Cerebellar cortex (tissue), 1 donor: ENCODE measurements around the gene MOB2.
A peak's percentile ranks its signal among the peaks of the same experiment; 100 is the strongest.

Source experiments
- DNase-seq: peaks from one replicate; pipeline ENCODE4 v3.0.0-alpha.2; 2015; ENCODE audit warnings: low spot score

The MOB2 gene

GRCh38 chr11:1456596-1457325 is 29.8 kb downstream of the MOB2 start:
- DNase-seq: no peak

GRCh38 chr11:1456176-1456575 is 30.4 kb downstream of the MOB2 start:
- DNase-seq: no peak

GRCh38 chr11:1455763-1456060 is 30.9 kb downstream of the MOB2 start:
- DNase-seq: no peak

- DNase-seq: no peak
These were observed 31.4 kb downstream of the MOB2 start for GRCh38 chr11:1455032-1455762.

- no peak for DNase-seq
These were observed 32.0 kb downstream of the MOB2 start for GRCh38 chr11:1454576-1454975.

GRCh38 chr11:1453611-1454034 is 33.0 kb downstream of the MOB2 start:
- peak; percentile 53 for DNase-seq

GRCh38 chr11:1452744-1453143 is 33.8 kb downstream of the MOB2 start:
- DNase-seq: no peak

GRCh38 chr11:1451781-1452470 is 34.7 kb downstream of the MOB2 start:
- DNase-seq: no peak

GRCh38 chr11:1450949-1451710 is 35.4 kb downstream of the MOB2 start:
- no peak for DNase-seq

GRCh38 chr11:1450344-1450875 is 36.2 kb downstream of the MOB2 start:
- DNase-seq: no peak

GRCh38 chr11:1449490-1450243 is 36.9 kb downstream of the MOB2 start:
- DNase-seq: no peak

- no peak for DNase-seq
These were observed 37.7 kb downstream of the MOB2 start for GRCh38 chr11:1448882-1449281.

- DNase-seq: no peak
These were observed 38.4 kb downstream of the MOB2 start for GRCh38 chr11:1447845-1448825.

- no peak for DNase-seq
These were observed 40.0 kb downstream of the MOB2 start for GRCh38 chr11:1446623-1447022.

- no peak for DNase-seq
These were observed 40.7 kb downstream of the MOB2 start for GRCh38 chr11:1445741-1446445.

GRCh38 chr11:1444823-1445422 is 41.7 kb downstream of the MOB2 start:
- no peak for DNase-seq

- no peak for DNase-seq
These were observed 42.3 kb downstream of the MOB2 start for GRCh38 chr11:1444321-1444720.

- DNase-seq: no peak
These were observed 42.8 kb downstream of the MOB2 start for GRCh38 chr11:1443737-1444136.

GRCh38 chr11:1442807-1443366 is 43.7 kb downstream of the MOB2 start:
- no peak for DNase-seq
